Measurements from ENCODE around the gene SLC22A9. TPM values are rescaled to one million over a fixed set of nuclear protein-coding genes. Genes with fewer than 3 reads are reported as not detected.
A peak's percentile ranks its signal among the peaks of the same experiment; 100 is the strongest.

The SLC22A9 gene
- total RNA-seq, 1 donor from 2014 or later, result not detected

GRCh38 chr11:63443714-63444113 lies 74.1 kb downstream of the SLC22A9 start:
- TF ChIP-seq CTCF (IDR thresholded peaks at IDR 0.05; ENCODE audit: insufficient read depth, low read length, poor library complexity, severe bottlenecking), result no peak
- Histone ChIP-seq H3K4me3 (ENCODE audit: low read depth, low read length) (no peak overlapping the region), H3K27me3 (ENCODE audit: control insufficient read depth, insufficient read depth, low read length) (no peaks in the 10 kb centered on the region), H3K36me3 (ENCODE audit: control insufficient read depth, insufficient read depth, low read length) (no peaks in the 10 kb centered on the region)
- DNase-seq (ENCODE audit: low read depth), result no peak

- Histone ChIP-seq H3K36me3 (ENCODE audit: control insufficient read depth, insufficient read depth, low read length) (no peaks in the 10 kb centered on the region), H3K4me3 (ENCODE audit: low read depth, low read length) (no peak overlapping the region), H3K27me3 (ENCODE audit: control insufficient read depth, insufficient read depth, low read length) (no peaks in the 10 kb centered on the region)
- DNase-seq (ENCODE audit: low read depth), result no peak
- TF ChIP-seq CTCF (IDR thresholded peaks at IDR 0.05; ENCODE audit: insufficient read depth, low read length, poor library complexity, severe bottlenecking), result no peak
Measured at GRCh38 chr11:63444160-63444559, 74.6 kb downstream of the SLC22A9 start.

GRCh38 chr11:63445118-63445517 lies 75.5 kb downstream of the SLC22A9 start:
- TF ChIP-seq CTCF (IDR thresholded peaks at IDR 0.05; ENCODE audit: insufficient read depth, low read length, poor library complexity, severe bottlenecking), result no peak
- Histone ChIP-seq H3K36me3 (ENCODE audit: control insufficient read depth, insufficient read depth, low read length) (no peaks in the 10 kb centered on the region), H3K27me3 (ENCODE audit: control insufficient read depth, insufficient read depth, low read length) (no peaks in the 10 kb centered on the region), H3K4me3 (ENCODE audit: low read depth, low read length) (no peak overlapping the region)
- no peak for DNase-seq (ENCODE audit: low read depth)

GRCh38 chr11:63445720-63446119 lies 76.1 kb downstream of the SLC22A9 start:
- Histone ChIP-seq H3K36me3 (ENCODE audit: control insufficient read depth, insufficient read depth, low read length) (no peaks in the 10 kb centered on the region), H3K27me3 (ENCODE audit: control insufficient read depth, insufficient read depth, low read length) (no peaks in the 10 kb centered on the region), H3K4me3 (ENCODE audit: low read depth, low read length) (no peak overlapping the region)
- DNase-seq (ENCODE audit: low read depth), result peak; percentile 10
- TF ChIP-seq CTCF (IDR thresholded peaks at IDR 0.05; ENCODE audit: insufficient read depth, low read length, poor library complexity, severe bottlenecking), result no peak

- H3K4me3 ChIP-seq (ENCODE audit: low read depth, low read length), result no peak overlapping the region
Measured at GRCh38 chr11:63448646-63449045, 79.1 kb downstream of the SLC22A9 start.

More at GRCh38 chr11:63448646-63449045, 79.1 kb downstream of the SLC22A9 start:
- no peak for TF ChIP-seq CTCF (IDR thresholded peaks at IDR 0.05; ENCODE audit: insufficient read depth, low read length, poor library complexity, severe bottlenecking)
- H3K27me3 ChIP-seq (ENCODE audit: control insufficient read depth, insufficient read depth, low read length), result no peaks in the 10 kb centered on the region
- DNase-seq (ENCODE audit: low read depth), result no peak
- no peaks in the 10 kb centered on the region for H3K36me3 ChIP-seq (ENCODE audit: control insufficient read depth, insufficient read depth, low read length)
